HG03457 (cell line): ENCODE data around the gene PRKCA.

Source experiments
- ATAC-seq: cut with Tn5 transposase; IDR thresholded peaks from one replicate; pipeline ENCODE4 v1.9.1; 2021; ENCODE audit warnings: moderate number of reproducible peaks; ENCODE audit not compliant: unreplicated experiment

The PRKCA gene

DNA sequence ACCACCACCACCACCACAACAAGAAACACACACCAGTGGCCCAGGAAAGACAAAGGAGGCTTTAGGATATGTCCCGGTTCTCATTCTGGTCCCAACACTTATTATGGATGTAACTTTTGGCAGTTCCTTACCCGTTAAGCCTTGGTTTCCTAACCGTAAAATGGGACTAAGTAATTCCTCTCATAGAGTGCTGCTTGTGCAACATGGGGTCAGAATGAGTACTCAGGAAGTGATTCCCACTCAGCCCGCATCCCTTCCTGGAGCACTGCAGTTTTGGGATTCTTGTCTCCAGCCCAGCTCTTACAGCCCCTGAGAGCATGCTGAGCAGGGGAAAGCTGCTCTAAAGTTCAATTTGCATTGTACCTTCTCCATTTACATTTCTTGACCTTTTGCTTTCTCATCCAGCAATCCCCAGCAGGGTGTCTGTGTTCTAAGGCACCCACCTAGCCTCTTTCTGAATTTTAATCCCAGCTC is 262.6 kb downstream of the PRKCA start:
- no peak for ATAC-seq

DNA sequence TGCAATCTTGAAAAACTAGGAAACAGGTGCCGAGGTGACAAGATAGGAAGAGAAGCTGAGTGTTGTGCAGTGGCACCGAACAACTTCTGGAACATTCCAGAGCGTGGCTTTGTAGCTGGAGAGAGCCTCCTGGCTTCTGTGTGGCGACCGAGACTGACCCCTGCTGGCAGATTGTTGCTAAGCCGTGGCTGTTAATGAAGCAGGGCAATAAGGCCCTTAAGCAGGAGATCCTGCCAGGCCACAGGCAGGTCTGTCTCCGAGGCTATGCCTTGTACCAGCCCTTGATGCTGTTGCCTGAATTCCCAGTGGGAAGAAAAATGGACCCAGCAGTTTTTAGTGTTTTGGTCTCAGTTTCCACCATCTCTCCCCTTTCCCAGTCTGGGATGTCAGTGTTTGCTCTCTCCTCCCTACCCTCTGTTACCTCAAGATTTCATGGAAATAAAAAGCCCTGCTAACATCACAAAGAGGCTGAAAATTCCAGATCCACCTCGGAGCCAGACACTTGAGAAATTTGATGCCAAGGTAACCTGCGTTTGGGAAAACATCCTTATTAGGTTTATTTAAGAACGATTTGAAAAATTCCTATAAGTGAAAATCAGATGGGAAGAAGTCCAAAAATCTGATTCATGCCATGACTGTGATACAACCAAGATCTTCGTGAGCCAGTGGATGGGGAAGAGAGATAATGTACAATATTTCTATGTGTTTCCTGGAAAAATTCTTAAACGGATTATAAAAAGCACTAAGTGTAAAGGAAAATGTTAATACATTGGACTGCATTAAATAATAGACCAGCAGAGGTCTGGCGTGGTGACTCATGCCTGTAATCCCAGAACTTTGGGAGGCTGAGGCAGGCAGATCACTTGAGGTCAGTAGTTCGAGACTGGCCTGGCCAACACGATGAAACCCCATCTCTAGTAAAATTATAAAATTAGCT is 265.1 kb downstream of the PRKCA start:
- ATAC-seq = no peak

DNA sequence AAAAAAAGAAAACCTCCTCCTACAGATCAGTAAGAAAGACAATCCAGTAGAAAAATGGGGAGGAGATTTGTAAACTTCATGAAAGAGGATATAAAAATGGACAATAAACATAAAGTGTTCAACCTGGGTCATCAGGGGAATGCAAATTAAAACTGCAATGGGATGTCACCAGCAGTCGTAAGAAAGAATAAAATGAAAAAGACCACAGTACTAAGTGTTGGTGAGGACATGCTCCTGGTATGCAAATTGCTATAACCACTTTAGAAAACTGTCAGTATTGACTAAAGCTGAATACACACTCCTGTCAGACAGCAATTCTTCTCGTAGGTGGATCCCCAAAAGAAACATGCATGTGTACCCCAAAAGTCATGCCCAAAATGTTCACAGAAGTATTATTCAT is 267.2 kb downstream of the PRKCA start:
- no peak for ATAC-seq

DNA sequence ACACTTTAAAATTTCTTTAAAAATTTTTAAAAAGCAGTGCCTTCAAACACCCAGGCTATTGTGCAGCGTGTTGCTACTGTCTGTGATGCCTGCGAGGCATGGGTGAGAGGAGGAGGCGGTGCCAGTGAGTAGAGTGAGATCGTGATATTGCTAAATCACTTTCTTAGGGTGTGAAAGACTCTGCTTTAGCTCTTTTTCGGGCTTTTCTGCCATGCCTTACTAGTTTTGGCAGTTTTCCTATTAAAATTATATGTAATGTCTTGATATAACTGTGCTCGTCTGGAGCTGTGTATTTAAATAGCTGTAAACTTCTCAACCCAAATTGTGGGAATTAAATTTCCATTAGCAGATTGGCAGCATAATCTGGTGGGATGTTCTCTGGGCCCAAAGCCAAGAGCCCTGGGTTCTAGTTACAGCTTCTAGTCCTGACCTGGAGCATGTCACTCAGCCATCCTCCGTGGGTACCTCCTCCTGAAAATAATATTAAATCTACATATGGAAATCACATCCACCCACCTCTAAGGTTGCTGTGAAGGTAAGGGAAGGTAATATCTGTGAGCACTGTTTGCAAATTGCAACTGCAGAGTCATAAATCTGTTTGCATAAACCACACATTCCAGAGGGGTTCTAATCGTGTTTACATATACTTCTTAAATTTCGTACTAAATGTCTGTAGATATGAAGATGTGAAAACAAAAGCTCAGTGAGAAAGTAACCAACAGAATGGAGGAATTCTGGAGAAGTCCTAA is 268.2 kb downstream of the PRKCA start:
- no peak for ATAC-seq

DNA sequence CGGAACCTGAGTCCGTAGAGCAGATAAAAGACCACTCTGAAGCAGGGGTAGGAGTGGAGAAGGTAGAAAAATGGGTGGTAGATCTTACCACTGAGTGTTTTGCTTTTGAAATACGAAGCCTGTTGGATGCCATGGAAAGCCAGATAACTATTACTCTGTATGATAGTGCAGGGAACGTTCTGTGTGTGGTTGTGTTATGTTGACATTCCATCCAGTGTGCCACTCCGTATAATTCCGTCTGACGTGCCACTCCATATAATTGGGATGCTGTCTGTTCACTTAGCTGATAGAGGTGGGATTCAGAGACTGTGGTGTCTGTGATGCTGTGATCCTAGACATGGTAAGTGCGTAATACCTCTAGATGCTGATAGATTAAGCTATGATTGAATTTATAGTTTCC is 269.3 kb downstream of the PRKCA start:
- ATAC-seq = no peak

DNA sequence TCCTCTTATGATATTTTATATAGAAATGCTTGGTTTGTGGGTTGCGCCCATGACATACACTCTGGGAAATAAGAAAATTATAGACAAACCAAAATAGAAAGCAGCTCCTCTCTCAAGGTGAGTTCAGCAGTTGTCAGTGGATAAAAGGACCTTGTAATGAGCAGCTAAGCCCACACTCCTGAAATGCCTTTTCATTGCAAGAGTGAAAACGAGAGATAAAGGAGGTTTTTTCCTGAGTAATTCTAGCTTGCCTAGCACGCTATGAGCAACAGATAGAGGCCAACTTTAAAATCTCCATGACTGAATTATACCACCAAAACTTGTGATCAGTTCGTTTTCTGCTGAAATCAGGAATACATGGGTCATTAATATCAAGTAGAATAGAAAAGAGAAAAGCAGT is 270.7 kb downstream of the PRKCA start:
- ATAC-seq = no peak

DNA sequence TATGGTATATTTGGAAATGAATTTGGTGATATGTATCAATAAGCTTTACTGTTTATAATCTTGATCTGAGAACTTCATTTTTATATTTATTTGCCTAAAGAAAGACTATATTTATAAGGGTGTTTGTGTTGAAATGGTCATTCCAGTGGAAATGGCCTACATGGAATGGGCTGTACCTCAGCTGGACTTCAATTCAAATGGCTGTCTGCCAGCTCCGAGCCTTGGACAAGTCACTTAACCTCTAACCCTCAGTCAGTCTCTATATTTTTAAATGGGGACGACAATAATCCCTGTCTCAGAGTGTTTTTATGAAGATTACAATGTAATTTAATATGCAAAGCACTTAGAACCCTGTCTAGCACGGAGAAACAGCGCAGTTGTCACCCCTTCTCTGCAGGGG is 271.7 kb downstream of the PRKCA start:
- no peak for ATAC-seq

DNA sequence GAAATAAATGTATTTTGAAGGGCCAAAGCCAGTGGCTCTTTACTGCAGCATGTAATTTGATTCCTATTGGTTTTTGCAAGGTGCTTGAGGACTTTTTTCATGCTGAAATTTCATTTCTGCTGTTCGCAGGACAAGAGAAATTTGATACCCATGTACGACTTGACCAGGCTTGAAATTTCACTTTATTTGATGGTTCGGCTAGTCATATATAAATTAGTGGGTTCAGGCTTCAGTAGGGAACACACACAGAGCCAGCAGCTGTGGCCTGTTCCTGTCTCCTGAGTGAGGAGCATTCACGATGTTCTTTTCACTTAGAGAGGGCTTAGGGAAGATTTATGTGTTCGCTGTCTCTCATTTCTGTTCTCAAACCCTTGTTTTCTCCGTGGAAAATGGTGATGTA is 274.1 kb downstream of the PRKCA start:
- no peak for ATAC-seq

DNA sequence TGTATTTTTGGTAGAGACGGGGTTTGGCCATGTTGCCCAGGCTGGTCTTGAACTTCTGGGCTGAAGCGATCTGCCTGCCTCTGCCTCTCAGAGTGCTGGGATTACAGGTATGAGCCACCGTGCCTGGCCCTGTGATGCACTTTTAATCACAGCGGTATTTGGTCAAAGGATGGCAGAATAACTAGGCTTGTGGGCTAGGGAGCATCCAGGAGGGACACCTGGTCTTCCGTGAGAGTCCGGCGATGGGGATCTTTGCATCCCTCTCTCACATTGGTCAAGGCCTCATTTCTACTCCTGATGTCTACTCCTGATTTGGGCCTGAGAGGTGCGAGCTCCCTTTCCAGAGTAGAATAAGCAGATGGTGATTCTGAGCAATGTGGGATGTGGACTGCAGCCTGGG is 274.6 kb downstream of the PRKCA start:
- no peak for ATAC-seq

DNA sequence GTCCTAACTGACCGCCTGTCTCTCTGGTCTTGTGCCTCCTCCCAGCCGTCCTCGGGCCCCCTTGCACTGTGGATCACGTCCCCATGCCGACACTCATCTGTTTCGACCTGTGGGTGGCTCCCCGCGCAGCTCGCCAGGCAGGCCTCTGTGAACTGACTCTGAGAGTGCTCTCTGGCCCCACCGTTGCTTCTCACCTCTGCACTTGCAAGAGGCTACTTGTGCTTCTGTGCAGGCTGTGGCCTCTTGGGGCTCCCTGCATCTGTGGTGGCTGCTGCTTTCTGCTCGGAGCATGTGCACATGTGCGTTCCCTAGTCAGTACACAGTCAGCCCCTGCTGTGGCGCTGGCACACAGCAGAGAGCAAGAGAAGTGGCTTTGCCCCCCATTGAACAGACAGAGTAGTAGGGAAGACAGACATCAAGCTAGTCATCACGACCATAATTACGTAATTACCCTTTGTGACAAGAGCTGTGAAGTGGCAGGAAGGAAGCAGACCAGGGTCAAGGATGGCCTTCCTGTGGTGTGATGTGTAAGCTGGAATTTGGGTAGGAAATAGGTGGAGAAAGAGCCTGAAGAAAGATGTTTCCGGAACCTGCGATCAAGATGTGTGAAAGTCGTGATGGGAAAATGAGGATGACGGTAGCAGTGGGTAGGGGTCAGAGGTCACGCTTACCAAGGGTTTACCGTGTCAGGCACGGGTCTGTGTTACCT is 276.5 kb downstream of the PRKCA start:
- no peak for ATAC-seq

DNA sequence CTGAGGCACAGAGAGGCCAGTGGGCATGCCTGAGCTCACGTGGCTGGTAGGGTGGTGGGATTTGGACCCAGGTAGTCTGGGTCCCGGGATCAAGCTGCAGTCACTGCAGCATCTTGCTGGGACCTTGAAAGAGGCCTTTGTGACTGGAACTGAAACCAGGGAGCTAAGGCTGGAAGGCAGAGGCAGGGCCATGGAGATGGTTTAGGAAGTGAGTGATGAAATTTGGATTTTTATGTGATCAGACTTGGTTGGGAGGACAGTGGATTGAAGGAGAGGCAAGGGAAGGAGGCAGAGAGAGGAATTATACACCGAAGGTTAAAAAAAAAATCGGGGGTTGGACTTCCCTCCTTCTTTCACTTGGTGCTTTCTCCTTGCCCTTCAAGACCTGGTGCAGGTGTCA is 277.1 kb downstream of the PRKCA start:
- no peak for ATAC-seq

DNA sequence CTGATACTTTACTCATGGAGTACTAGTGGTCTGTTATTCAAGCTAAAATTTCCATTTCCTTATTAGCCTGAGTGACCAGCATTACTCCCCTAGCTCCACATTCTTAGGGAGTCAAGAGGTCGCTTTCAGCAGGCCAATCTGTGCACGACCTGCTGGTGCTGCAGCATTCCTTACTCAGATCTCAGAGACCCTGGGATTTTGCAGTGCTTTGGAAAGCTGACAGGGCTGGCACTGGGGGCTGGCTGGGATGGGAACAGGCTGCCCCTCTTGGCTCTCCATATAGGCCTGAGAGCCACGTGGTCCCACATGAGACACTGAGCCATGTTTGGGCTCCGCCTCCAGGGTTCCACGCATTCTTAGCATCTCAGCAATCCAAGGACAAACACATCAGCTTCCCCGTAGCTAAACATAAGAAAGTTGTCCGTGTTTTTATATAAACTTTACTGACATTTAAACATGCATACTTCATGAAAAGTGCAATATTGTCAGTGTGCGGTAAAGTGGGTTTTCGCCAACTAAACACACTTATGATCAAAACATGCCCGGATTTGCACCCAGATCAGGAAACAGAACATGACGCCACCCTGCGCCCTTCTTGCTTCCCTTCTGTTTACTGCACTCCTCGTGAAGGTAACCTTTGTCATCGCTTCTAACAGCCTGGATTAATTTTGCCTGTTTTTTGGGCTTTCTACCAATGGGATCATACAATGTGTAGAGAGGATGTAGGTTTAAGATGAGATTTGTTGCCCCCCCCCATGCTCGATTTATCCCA is 278.0 kb downstream of the PRKCA start:
- no peak for ATAC-seq

DNA sequence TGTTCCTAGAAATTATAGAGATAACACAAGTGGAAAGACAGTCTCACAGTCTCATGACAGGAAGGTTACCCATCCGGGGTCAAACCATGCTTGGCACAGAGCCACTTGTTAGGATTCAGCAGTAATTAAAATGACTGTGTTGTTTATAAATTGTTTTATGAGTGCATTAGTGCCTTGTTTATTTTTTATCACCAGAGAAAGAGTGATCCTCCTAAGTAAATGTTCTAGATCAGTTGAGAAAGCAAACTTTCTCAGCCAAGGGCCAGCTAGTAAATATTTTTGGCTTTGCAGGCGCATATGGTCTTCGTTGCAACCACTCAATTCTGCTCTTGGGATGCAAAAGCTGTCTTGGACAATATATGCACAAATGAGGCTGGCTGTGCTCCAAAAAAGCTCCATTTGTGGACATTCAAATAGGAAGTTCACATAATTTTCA is 278.6 kb downstream of the PRKCA start:
- no peak for ATAC-seq

DNA sequence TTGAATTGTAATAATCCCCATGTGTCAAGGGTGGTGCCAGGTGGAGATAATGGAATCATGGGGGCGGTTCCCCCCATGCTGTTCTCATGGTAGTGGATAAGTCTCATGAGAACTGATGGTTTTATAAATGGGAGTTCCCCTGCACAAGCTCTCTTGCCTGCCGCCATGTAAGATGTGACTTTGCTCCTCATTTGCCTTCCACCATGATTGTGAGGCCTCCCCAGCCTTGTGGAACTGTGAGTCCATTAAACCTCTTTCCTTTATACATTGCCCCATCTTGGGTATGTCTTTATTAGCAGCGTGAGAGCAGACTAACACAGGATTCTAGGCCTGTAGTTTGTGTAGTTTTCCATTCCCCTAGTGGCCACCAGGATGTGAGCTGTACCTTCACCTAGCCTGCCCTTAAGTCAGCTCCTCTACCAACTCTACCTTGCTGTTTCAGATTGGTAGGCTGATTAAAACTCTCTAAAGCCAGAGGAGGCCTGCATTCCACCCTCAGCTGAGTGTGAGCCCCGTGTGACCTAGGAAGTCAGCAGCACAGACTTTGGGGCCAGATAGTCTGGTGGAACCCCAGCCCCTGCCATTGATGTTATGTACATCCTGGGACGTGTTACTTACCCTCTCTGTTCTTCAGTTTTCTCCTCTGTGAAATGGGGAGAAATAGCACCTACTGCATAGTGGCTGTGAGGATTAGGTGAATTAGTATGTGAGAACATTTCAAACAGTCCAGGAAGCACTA is 280.1 kb downstream of the PRKCA start:
- no peak for ATAC-seq

DNA sequence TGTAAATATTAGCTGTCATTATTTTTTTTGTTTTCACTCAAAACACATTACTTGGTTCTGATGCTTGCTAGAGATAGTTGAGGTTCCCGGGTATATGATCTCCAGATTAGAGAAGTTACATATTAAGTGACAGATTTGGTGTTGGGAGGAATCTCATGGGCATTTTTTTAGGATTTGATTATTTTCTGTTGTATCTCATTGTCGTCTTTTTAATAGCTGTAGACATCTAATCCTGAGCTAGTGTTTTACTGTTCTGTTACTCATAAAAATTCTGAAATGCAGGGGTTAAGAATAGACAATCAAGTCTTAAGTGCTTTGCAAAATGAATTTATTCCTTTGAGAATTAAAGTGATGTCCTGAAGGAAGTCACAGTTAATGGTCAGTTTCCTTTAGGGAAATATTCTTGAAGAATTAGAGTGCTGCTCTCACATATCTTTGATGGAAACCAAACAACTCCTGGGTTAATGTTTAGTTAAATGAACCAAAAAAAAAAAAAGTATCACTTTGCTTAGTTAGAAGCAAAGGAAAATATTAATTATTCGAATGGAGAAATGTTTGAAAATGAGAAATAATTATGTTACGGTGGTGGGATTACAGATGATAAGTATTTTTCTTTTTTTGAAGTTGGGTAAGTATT is 280.8 kb downstream of the PRKCA start:
- no peak for ATAC-seq

DNA sequence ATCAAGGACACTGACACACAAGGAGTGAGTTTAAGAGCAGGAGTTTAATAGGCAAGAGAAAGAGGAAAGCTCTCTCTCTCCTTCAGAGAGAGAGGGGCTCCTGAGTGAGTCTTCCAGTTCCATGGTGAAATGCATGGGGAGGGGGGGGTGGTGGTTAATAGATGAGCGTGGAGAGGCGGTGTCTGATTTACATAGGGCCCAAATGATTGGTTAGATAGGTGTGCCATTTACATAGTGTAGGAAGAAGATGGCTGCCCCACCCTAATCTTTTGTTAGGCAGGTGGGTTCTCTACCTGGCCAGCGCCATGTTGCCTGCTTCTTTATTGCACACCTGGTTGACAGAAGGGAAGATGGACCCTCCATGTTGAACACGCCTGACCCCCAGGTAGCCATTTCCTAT is 282.5 kb downstream of the PRKCA start:
- ATAC-seq = no peak

DNA sequence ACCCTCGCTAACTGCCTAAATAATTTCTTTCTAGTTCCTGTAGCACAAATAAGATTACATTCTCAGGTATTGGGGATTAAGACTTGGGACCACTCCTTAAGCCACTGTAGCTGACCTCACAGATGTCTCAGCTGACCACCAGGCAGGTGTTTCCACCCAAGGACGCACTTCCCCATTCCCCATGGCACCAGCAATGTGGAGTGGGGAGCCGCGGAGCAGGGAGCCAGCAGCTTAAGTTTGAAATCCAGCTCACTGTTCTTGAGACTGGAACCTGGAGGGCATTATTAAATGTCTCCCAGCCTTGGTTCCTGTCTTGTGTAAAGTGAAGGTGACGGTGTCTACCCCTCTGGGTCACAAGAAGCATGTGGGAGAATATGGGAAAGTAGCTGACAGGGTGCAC is 283.1 kb downstream of the PRKCA start:
- ATAC-seq = no peak

DNA sequence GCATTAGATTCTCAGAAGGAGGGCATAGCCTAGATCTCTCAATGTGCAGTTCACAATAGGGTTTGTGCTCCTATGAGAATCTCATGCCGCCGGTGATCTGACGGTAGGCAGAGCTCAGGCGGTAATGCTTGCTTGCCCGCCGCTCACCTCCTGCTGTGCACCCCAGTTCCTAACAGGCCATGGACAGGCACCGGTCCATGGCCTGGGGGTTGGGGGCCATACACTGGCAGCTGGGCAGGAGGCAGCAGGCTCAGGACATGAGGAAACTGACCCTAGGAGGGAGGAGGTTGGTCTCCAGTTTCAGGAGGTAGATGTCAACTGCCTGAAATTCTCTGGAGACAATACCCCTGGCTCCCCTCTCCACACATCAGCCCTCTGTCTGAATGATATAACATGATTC is 287.5 kb downstream of the PRKCA start:
- no peak for ATAC-seq

DNA sequence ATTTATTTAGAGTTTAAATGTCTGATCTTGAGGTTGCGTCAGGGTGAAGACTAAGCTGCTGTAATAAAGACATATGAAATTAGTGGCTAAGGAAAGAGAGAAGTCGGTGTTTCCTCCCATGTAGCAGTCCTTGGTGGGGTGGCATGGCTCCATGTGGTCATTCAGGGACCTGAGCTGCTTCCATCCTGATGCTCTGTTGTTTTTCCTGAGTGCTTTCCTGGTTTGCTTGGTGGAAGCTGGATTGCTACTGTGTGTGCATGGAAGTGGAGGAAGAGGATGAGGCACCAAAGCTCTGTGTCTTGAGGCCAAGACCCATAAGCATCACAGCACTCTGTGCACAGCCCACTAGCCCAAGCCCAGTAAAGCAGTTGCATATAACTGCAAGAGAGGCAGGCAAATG is 290.7 kb downstream of the PRKCA start:
- no peak for ATAC-seq

DNA sequence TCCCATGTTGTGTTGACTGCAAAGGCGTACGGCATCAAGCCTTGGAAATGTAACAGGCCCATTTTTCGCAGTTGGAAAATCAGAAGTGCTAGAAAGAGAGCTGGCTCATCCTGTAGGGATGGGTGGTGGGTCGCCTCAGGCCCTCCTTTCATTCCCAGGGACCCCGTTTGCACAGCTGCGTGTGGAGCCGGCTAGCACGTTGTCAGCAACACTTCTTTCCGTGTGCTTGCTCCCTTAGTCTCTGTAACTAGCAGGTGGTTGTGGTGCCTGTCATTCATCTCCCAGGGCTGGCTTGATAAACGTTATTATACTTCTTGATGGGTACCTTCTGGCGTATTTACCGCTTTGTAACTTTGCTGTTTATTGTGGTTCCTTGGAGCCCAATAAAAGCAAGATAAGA is 293.5 kb downstream of the PRKCA start:
- ATAC-seq = no peak
